Activated CD8-positive, alpha-beta memory T cell treated with anti-CD3 and anti-CD28 coated beads, Interleukin-2, amount 50 U/mL, for 24 hours (primary cell): Measurements from ENCODE around the gene CHRNB1.

Experiments
- DNase-seq: peaks from one replicate; pipeline ENCODE4 v3.0.0-alpha.2; 2020; ENCODE audit errors: extremely low read depth

CHRNB1 gene

DNA sequence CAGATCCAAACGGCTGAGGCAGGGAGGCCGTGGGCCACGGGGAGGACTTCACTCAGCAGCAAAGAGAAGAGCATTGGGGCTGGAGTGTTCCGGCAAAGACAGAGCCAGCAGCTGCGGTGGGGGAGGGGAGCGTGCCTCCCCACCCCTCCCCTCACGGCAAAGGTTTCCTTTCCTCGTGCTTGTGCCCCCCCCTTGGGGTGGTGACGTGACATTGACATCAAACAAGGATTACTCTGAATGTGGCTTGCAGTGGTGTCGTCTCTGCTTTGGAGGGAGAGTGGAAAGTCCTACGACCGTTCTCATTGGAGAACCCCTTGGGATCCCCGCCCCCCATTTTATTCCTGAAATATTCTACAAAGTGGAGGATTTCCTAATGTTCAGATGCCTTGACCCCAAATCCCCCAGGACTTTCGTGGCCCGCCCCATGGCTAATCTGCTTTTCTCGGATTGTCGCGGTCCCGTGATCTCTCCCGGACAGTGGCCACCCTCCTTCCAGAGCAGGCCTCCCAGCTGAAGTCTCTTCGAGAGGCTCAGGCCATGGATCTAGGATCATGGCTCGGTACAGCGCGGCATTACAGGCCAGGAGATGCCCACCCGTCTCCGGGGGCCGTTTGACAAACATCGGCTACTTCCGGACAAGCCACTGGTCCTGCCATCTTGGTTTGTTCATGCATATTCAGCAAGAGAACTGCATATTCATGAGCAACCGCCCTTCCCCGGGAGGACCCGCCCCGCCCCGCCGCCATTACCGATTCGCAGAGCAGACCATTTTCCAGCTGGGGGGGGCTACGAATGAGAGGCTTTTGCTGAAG is 38.6 kb downstream of the CHRNB1 start:
- peak; percentile 79 for DNase-seq

DNA sequence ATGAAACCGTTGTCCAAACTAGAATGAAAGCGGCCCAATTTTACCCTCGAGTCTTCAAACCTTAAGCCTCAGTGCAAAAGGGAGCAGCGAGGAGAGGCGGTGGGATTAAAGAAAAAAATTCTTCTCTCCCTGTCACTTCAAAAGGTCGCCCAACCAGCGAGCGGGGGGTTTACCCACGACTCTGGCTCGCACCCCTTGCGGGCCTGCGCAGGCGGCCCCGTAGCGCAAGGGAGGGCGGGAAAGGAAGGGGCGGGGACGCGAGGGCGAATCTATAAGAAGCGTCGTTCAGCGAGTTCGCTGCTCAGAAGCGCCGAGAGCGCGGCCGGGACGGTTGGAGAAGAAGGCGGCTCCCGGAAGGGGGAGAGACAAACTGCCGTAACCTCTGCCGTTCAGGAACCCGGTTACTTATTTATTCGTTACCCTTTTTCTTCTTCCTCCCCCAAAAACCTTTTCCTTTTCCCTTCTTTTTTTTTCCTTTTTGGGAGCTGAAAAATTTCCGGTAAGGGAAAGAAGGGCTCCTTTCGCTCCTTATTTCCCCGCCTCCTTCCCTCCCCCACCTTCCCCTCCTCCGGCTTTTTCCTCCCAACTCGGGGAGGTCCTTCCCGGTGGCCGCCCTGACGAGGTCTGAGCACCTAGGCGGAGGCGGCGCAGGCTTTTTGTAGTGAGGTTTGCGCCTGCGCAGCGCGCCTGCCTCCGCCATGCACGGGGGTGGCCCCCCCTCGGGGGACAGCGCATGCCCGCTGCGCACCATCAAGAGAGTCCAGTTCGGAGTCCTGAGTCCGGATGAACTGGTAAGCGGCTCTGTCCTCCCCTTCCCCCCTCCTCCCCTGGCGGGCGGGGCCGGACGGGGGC is 39.4 kb downstream of the CHRNB1 start, which contains the start of gene POLR2A:
TSS of gene POLR2A (plus strand) at position 300 of the 852 bp plus-strand sequence.
- DNase-seq: peak; percentile 90

DNA sequence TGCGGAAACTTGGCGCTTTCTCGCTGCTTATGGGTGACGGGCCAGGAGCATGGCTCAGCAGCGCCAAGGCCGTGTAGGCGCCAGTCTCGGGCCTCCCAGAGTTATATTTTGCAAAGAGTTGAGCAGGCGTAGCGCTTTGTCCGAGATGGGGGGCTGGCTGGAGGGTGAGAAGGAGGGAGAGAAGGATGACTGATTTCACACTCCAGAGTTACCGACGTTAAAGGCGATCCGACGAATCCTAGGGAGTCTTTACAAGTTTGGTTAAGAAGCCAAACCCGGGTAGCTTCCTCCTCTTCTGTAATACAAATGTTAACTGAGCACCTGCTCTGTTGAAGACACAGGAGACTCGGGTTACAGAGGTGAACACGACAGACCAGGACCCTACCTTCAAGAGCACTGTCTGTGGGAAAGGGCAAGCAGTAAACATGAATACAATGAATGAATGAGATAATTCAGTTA is 40.1 kb downstream of the CHRNB1 start:
- no peak for DNase-seq

DNA sequence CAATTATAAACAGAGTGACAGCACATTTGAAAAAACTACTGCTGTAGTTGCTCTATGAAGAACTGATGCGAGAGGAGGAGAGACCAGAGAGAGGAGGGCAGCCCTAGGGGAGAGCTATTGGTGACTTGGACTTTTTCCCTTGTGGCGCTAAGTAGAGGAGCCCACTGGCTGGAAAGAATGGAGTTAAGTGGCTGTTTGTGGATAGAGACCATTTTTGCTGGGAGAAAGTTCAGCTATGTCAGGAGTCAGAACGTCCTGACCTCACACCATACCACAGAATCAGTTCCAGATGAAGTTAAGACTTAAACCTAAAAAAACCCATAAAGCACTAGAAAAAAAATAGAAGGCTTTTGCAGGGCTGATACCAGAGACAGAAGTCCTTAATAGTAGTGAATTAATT is 41.3 kb downstream of the CHRNB1 start:
- no peak for DNase-seq

DNA sequence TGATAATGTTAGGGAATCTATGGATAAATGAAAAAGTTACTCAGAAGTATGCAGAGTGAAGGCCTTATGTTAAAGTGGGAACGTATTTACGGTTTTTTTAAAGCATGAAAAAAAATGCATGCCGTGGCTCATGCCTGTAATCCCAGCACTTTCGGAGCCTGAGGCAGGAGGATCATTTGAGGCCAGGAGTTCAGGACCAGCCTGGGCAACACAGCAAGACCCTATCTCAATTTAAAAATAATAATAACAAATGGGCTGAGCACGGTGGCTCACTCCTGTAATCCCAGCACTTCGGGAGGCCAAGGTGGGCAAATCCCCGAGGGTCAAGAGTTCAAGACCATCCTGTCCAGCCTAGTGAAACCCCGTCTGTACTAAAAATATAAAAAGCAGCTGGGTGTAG is 45.3 kb downstream of the CHRNB1 start:
- no peak for DNase-seq

DNA sequence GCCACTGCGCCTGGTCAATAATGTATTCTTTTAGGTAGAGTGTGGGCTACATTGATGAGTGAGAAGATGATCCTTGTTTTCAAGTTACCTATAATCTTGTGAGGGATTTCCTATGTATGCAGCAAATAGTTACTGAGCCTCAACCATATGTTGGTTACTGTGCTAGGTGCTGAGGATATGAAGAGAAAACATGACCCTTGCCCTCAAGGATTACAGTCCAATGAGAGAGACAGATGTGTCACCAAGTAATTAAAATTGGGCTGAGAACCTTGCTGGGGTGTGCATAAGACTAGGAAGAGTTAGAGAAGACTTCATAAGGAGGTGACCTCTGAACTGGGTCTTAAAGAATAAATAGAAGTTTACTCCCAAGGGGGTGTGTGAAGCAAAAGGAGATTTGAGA is 46.7 kb downstream of the CHRNB1 start:
- no peak for DNase-seq

DNA sequence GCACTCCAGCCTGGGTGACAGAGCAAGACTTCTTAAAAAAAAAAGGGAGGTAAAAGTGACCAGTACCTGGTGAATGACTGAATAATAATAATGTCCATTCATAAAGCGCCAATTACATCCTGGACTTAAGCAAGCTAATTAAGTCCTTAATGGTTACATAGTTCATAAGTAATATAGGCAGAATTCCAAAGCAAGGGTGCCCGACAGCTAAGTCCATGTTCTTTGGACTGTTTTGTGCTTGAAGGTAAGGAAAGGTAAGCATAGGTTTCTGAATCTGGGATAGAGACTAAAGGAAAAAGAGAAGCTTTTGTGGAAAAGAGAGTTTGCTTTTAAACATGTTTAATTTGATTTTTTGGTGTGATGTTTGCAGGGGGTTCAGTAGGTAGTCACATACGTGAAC is 49.1 kb downstream of the CHRNB1 start:
- DNase-seq: no peak

DNA sequence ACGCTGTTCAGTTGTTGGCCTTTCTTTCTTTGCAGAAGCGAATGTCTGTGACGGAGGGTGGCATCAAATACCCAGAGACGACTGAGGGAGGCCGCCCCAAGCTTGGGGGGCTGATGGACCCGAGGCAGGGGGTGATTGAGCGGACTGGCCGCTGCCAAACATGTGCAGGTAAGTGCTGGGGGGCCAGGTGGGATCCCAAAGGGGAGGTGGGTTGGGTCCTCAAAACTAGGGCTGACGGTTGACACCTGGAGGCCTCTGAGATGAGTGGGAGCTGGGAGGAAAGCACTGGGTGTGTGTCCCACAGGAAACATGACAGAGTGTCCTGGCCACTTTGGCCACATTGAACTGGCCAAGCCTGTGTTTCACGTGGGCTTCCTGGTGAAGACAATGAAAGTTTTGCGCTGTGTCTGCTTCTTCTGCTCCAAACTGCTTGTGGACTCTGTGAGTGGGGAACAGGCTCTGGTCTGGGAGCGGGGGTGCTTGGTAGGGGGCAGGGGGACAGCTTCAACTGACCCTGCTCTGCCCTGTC is 51.1 kb downstream of the CHRNB1 start:
- DNase-seq: no peak

DNA sequence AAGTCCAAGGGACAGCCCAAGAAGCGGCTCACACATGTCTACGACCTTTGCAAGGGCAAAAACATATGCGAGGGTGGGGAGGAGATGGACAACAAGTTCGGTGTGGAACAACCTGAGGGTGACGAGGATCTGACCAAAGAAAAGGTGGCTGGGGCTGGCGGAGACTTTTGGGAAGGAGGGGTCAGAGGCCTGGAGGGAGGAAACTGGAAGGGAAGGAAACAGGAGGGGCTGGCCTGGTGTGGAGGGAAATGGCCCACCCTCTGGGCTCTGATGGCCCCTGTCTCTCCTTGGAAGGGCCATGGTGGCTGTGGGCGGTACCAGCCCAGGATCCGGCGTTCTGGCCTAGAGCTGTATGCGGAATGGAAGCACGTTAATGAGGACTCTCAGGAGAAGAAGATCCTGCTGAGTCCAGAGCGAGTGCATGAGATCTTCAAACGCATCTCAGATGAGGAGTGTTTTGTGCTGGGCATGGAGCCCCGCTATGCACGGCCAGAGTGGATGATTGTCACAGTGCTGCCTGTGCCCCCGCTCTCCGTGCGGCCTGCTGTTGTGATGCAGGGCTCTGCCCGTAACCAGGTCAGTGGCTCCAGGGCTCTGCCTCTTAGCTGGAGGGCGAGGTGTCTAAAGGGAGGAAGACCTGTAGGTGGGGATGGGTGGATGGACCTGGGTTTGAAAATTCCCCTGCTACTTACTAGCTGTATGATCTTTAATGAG is 51.8 kb downstream of the CHRNB1 start:
- no peak for DNase-seq

DNA sequence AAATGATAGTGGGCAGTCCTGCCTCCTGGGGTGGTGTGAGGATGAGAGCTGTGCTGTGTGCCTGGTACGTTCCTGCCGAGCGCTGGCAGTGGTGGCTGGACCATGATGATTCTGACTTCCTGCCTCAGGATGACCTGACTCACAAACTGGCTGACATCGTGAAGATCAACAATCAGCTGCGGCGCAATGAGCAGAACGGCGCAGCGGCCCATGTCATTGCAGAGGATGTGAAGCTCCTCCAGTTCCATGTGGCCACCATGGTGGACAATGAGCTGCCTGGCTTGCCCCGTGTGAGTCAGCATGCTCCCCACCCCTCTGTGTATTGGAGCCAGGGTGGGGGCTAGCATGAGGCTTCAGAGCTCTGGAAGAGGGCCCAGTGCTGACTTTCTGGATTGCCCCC is 52.4 kb downstream of the CHRNB1 start:
- DNase-seq: no peak

DNA sequence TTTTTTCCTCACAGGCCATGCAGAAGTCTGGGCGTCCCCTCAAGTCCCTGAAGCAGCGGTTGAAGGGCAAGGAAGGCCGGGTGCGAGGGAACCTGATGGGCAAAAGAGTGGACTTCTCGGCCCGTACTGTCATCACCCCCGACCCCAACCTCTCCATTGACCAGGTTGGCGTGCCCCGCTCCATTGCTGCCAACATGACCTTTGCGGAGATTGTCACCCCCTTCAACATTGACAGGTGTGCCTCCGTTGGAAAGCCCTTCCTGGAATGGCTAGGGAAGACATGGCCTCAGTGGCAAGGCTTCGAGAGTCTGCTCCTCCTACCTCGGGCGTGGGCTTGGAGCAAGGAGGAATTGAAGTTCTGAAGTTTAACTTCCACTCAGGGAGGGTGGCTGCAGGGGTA is 52.8 kb downstream of the CHRNB1 start:
- no peak for DNase-seq

DNA sequence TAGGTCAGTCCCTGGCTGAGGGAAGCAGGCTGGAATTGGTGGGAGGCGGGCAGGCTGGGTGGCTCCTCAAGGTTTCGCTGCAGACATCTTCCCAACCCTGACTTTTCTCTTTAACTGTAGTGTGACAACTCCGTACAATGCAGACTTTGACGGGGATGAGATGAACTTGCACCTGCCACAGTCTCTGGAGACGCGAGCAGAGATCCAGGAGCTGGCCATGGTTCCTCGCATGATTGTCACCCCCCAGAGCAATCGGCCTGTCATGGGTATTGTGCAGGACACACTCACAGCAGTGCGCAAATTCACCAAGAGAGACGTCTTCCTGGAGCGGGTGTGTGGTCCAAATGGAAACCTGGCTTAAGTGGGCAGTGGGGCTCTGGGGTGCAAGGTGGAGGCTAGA is 54.3 kb downstream of the CHRNB1 start:
- DNase-seq: no peak

DNA sequence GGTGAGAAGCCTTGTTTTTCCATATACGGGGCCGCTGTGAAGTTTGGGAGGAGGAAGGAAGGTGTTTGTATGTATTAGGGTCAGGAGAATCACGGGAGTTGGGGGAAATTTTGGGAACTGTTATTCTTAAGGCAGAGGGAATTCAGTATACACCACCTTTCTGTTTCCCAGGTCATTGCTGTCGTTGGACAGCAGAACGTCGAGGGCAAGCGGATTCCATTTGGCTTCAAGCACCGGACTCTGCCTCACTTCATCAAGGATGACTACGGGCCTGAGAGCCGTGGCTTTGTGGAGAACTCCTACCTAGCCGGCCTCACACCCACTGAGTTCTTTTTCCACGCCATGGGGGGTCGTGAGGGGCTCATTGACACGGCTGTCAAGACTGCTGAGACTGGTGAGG is 56.9 kb downstream of the CHRNB1 start:
- no peak for DNase-seq

DNA sequence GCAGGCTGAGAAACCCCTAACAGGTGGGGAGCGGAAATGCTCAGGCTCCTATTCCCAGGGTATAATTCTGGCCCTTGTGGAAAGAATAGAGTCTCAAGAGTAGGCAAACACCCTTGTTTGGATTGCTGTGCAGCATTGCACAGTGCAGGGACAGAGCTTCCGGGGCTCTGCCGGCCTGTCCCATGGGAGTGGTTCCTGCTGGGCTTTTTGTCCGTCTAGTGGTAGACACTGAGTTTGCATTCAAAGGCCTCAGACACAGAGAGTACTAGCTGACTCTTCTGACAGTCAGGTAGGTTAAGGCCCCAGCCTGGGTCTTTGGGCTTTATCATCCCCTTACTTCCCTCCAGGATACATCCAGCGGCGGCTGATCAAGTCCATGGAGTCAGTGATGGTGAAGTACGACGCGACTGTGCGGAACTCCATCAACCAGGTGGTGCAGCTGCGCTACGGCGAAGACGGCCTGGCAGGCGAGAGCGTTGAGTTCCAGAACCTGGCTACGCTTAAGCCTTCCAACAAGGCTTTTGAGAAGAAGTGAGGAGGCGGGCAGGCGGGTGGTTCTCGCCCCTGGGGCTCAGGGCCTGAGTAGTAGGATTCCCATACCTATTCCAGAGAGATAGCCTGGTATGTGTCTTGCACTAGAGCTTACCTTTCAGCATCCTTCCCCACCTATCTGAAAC is 57.4 kb downstream of the CHRNB1 start:
- no peak for DNase-seq

DNA sequence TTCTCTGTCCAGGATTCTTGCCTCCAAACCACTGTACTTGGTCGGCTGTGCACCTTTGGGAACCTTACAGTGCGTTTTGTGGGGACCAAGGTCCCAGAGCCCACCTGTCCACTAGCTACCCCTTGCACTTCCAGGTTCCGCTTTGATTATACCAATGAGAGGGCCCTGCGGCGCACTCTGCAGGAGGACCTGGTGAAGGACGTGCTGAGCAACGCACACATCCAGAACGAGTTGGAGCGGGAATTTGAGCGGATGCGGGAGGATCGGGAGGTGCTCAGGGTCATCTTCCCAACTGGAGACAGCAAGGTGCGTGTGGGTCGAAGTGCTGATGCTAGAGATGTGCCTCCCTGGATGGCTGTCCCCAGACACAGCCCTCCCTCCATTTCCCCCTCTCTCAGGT is 58.1 kb downstream of the CHRNB1 start:
- DNase-seq: no peak

DNA sequence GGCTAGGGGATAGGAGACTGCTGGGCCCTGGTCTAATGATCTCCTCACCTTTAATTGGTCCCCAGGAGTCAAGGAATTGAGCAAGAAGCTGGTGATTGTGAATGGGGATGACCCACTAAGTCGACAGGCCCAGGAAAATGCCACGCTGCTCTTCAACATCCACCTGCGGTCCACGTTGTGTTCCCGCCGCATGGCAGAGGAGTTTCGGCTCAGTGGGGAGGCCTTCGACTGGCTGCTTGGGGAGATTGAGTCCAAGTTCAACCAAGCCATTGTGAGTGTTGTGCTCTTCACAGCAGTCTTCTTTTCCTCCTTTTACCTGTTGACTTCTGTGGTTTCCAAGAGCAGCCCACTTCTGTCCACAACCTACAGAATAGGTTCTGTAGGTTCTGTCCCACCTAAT is 58.7 kb downstream of the CHRNB1 start:
- DNase-seq: no peak
